OCI-LY1 (cell line): ENCODE measurements around the gene SSMEM1.

Experiments used
- H2AFZ ChIP-seq: fragments of 200-600 bp; sonication (generic), shearing (Covaris generic); 2 replicates; pipeline ENCODE4 v1.6.0; 2014; ENCODE audit warnings: antibody characterized with exemption, mild to moderate bottlenecking, low read length
- H3F3A ChIP-seq: fragments of 200-600 bp; sonication (generic), shearing (Covaris generic); 2 replicates; pipeline ENCODE4 v1.6.0; 2014; ENCODE audit warnings: mild to moderate bottlenecking, antibody characterized with exemption, low read length, moderate library complexity; ENCODE audit not compliant: insufficient read depth
- H3K27ac ChIP-seq: fragments of 200-600 bp; sonication (generic); 2 replicates; pipeline ENCODE4 v1.5.1; 2014; ENCODE audit warnings: low read length, mixed run types, mild to moderate bottlenecking, low read depth; ENCODE audit not compliant: poor library complexity, severe bottlenecking
- H3K27me3 ChIP-seq: fragments of 200-600 bp; sonication (generic); 2 replicates; pipeline ENCODE4 v1.6.0; 2014; ENCODE audit warnings: antibody characterized with exemption, mild to moderate bottlenecking, low read length, moderate library complexity; ENCODE audit not compliant: insufficient read depth
- H3K36me3 ChIP-seq: fragments of 200-600 bp; sonication (generic); 2 replicates; pipeline ENCODE4 v1.6.1; 2014; ENCODE audit warnings: mild to moderate bottlenecking, antibody characterized with exemption, low read length, moderate library complexity, mixed read lengths; ENCODE audit not compliant: insufficient read depth
- H3K4me1 ChIP-seq: fragments of 200-600 bp; sonication (generic); 2 replicates; pipeline ENCODE4 v1.5.1; 2014; ENCODE audit warnings: mild to moderate bottlenecking, low read length, moderate library complexity; ENCODE audit not compliant: insufficient read depth, severe bottlenecking
- H3K4me2 ChIP-seq: fragments of 200-600 bp; sonication (generic), shearing (Covaris generic); 2 replicates; pipeline ENCODE4 v1.6.1; 2014; ENCODE audit warnings: low read length
- H3K4me3 ChIP-seq: fragments of 200-600 bp; sonication (generic); 2 replicates; pipeline ENCODE4 v1.5.1; 2014; ENCODE audit warnings: low read length, low read depth, mild to moderate bottlenecking, mixed read lengths; ENCODE audit not compliant: poor library complexity, severe bottlenecking
- H3K79me2 ChIP-seq: fragments of 200-600 bp; shearing (Covaris generic); 2 replicates; pipeline ENCODE4 v1.6.1; 2016; ENCODE audit warnings: mixed run types, low read length, mixed read lengths; ENCODE audit not compliant: insufficient read depth
- H3K9ac ChIP-seq: fragments of 200-600 bp; sonication (generic), shearing (Covaris generic); 2 replicates; pipeline ENCODE4 v1.6.1; 2014; ENCODE audit warnings: mild to moderate bottlenecking, low read length, mixed read lengths
- H3K9me2 ChIP-seq: fragments of 200-600 bp; sonication (generic), shearing (Covaris generic); 2 replicates; pipeline ENCODE4 v1.6.1; 2014; ENCODE audit warnings: low read depth, mild to moderate bottlenecking, low read length, mixed read lengths
- H3K9me3 ChIP-seq: fragments of 200-600 bp; shearing (Covaris generic); 2 replicates; pipeline ENCODE4 v1.6.1; 2014; ENCODE audit warnings: low read length, mixed read lengths
- H4K20me1 ChIP-seq: fragments of 200-600 bp; sonication (generic), shearing (Covaris generic); 2 replicates; pipeline ENCODE4 v1.6.0; 2016; ENCODE audit warnings: mild to moderate bottlenecking, low read length; ENCODE audit not compliant: insufficient read depth
- EZH2 ChIP-seq: fragments of 200-600 bp; sonication (generic), shearing (Covaris generic); IDR thresholded peaks from 2 replicates; pipeline ENCODE4 v1.8.0; 2017; ENCODE audit warnings: borderline replicate concordance, mixed run types, mild to moderate bottlenecking, antibody characterized with exemption, low read length, moderate library complexity, mixed read lengths
- TF ChIP-seq, protein P1 (sequence below): fragments of 200-600 bp; sonication (generic), shearing (Covaris generic); IDR thresholded peaks from 2 replicates; pipeline ENCODE4 v1.5.1; 2017; ENCODE audit warnings: mild to moderate bottlenecking, antibody characterized with exemption, low read length, moderate library complexity, mixed read lengths

Gene SSMEM1

DNA sequence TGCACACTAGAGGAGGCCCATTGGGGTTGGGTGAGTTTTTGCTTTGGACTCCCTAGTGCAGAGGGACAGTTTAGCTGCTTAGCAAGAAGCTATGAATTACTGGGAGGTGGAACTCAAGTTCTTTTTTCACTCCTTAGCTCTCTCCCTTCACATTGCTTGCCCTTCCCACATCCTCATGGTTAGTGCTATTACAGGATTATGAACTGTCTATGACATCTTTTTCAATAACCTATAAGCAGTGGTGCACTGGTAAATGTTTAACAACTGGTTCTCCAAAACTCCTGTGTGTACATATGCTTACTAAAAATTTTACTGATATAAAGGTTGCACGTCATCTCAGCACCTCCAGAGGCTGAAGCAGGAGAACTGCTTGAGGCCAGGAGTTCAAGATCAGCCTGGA lies 6.2 kb downstream of the SSMEM1 start:
- Histone ChIP-seq H3K4me2 (no peak overlapping the region), H4K20me1 (no peaks in the 10 kb centered on the region), H3K79me2 (no peaks in the 10 kb centered on the region), H3K27ac (no peak overlapping the region), H3K9ac (no peak overlapping the region), H3K4me3 (no peak overlapping the region), H3K9me3 (no peaks in the 10 kb centered on the region), H3K9me2 (no peaks in the 10 kb centered on the region), H3K27me3 (no peaks in the 10 kb centered on the region), H2AFZ (no peak overlapping the region), H3F3A (no peaks in the 10 kb centered on the region), H3K4me1 (peaks cover 9% of the 10 kb centered on the region), H3K36me3 (no peaks in the 10 kb centered on the region)
- TF ChIP-seq, protein P1, sequence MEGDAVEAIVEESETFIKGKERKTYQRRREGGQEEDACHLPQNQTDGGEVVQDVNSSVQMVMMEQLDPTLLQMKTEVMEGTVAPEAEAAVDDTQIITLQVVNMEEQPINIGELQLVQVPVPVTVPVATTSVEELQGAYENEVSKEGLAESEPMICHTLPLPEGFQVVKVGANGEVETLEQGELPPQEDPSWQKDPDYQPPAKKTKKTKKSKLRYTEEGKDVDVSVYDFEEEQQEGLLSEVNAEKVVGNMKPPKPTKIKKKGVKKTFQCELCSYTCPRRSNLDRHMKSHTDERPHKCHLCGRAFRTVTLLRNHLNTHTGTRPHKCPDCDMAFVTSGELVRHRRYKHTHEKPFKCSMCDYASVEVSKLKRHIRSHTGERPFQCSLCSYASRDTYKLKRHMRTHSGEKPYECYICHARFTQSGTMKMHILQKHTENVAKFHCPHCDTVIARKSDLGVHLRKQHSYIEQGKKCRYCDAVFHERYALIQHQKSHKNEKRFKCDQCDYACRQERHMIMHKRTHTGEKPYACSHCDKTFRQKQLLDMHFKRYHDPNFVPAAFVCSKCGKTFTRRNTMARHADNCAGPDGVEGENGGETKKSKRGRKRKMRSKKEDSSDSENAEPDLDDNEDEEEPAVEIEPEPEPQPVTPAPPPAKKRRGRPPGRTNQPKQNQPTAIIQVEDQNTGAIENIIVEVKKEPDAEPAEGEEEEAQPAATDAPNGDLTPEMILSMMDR: no peak
- TF ChIP-seq EZH2: no peak

DNA sequence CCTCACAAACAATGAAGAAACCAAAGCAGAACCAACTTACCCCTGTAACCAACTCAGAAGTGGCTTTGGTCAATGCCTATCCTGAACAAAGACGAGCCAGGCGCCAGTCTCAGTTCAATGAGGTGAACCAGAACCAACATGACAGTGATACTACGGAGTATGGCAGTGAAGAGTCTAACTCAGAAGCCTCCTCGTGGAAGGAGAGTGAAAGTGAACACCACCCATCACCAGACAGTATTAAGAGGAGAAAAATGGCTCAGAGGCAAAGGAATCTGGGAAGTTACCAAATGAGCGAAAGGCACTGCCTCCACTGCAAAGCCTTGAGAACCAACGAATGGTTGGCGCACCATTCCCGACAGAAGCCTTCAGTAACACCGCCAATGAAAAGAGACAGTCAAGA lies 8.4 kb downstream of the SSMEM1 start:
- Histone ChIP-seq H3K4me1 (no peaks in the 10 kb centered on the region), H3F3A (no peaks in the 10 kb centered on the region), H4K20me1 (no peaks in the 10 kb centered on the region), H3K27ac (no peak overlapping the region), H3K27me3 (no peaks in the 10 kb centered on the region), H3K79me2 (no peaks in the 10 kb centered on the region), H3K9ac (no peak overlapping the region), H3K4me3 (no peak overlapping the region), H2AFZ (peak overlapping the region; percentile 12; the same call in 1 of the 2 replicates), H3K9me3 (no peaks in the 10 kb centered on the region), H3K4me2 (no peak overlapping the region), H3K9me2 (no peaks in the 10 kb centered on the region), H3K36me3 (no peaks in the 10 kb centered on the region)
- no peak for TF ChIP-seq EZH2
- TF ChIP-seq, protein P1: peak; percentile 20; the same call in 1 of the 2 replicates

DNA sequence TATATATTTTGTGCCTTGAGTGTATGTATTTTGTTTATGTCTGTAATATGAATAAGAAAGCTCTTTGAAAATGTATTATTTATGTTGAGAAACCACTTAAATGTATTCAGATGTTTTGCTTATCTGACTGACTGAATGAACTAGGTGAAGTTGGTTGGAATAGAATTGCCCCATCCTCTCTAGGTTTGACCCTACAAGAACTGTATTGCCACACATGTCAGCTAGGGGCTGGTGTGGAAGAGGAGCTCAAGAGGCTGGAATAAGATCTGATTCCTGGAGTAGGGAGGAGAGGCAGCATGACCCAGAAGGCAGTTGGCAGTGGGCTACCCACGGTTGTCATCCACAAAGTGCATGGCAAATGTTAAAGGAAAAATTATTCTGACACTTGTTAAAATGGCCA lies 9.1 kb downstream of the SSMEM1 start:
- Histone ChIP-seq H4K20me1 (no peaks in the 10 kb centered on the region), H3K36me3 (no peaks in the 10 kb centered on the region), H3K9me2 (no peaks in the 10 kb centered on the region), H3K79me2 (no peaks in the 10 kb centered on the region), H3K9ac (no peak overlapping the region), H3K4me1 (no peaks in the 10 kb centered on the region), H3K27ac (no peak overlapping the region), H2AFZ (no peak overlapping the region), H3K27me3 (no peaks in the 10 kb centered on the region), H3K9me3 (no peaks in the 10 kb centered on the region), H3K4me3 (no peak overlapping the region), H3K4me2 (no peak overlapping the region), H3F3A (no peaks in the 10 kb centered on the region)
- TF ChIP-seq, protein P1: peak; percentile 9; the same call in 1 of the 2 replicates
- no peak for TF ChIP-seq EZH2
